Panc1 (cell line): ENCODE measurements around the gene CACNA2D3.

ENCODE experiments used
- POLR2AphosphoS5 ChIP-seq: IDR thresholded peaks from 2 replicates; pipeline ENCODE4 v1.6.1; 2012; ENCODE audit warnings: mild to moderate bottlenecking, low read depth, low read length, moderate library complexity
- TF ChIP-seq, protein P1 (sequence below): fragments of 450-650 bp; IDR thresholded peaks from 2 replicates; pipeline ENCODE4 v1.5.1; 2017; ENCODE audit warnings: mild to moderate bottlenecking

DNA sequence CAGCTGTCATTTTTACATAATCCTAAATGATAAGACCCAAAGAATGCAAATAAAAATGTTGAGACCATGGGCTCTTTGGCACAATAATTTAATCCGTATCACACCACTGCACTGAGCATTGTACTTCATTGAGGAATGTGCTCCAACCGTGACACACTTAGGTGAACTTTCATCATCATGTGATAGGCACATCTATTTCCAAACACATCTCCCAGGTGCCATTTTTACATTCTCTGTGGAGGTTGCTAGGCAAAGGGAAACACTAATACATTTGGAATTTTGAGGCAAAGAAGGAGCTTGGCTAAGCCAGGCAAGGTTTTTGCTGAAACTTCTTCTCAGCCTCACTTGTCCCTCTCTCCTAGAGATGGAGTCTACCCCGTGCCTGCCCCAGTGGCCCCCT, 736.8 kb downstream of the CACNA2D3 start:
- TF ChIP-seq, protein P1, sequence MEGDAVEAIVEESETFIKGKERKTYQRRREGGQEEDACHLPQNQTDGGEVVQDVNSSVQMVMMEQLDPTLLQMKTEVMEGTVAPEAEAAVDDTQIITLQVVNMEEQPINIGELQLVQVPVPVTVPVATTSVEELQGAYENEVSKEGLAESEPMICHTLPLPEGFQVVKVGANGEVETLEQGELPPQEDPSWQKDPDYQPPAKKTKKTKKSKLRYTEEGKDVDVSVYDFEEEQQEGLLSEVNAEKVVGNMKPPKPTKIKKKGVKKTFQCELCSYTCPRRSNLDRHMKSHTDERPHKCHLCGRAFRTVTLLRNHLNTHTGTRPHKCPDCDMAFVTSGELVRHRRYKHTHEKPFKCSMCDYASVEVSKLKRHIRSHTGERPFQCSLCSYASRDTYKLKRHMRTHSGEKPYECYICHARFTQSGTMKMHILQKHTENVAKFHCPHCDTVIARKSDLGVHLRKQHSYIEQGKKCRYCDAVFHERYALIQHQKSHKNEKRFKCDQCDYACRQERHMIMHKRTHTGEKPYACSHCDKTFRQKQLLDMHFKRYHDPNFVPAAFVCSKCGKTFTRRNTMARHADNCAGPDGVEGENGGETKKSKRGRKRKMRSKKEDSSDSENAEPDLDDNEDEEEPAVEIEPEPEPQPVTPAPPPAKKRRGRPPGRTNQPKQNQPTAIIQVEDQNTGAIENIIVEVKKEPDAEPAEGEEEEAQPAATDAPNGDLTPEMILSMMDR = no peak
- TF ChIP-seq POLR2AphosphoS5 = no peak
